HG03378 (cell line): ENCODE results near the gene RRAGC.
"Not testable (repeated sequence)": the region's sequence is repeated elsewhere in the genome, so short reads cannot be mapped to it uniquely, and the experiment has no call there.

Source experiments
- ATAC-seq: cut with Tn5 transposase; IDR thresholded peaks from one replicate; pipeline ENCODE4 v1.9.1; 2021; ENCODE audit warnings: mild to moderate bottlenecking, moderate library complexity; ENCODE audit not compliant: unreplicated experiment

The RRAGC gene

DNA sequence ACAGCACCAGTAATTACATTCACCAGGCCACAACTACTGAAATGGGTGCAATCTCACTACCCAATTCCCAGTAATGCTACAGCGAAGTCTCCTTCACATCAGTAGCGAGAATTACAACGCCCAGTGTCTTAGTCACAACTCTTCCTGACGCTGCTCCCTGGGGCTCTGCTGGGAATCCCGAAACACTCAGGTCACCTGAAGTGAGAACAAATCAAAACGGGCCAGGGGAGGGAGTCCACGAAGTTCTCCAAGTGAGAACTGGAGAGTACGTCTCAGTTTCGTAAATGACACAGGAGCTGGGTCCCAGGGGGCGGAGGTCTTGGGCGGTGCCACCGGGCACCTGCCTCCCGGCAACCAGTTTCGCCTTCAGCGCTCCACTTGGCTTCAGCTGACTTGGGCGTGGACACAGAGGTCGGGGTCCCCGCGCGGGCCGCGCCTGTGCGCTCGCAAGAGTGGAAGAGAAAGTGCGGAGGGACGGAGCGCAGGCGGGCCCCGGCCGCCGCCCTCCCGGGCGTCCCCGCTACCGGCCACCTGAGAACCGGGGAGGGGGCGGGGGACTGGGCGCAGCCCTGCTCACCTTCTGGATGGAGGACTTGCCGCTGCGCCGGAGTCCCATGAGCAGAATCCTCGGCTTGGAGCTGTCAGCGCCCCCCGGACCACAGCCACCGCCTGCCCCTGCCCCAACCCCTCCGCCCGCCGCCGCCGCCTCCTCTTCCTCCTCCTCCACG is 575 bp downstream of the RRAGC start:
- ATAC-seq: peak; percentile 38

DNA sequence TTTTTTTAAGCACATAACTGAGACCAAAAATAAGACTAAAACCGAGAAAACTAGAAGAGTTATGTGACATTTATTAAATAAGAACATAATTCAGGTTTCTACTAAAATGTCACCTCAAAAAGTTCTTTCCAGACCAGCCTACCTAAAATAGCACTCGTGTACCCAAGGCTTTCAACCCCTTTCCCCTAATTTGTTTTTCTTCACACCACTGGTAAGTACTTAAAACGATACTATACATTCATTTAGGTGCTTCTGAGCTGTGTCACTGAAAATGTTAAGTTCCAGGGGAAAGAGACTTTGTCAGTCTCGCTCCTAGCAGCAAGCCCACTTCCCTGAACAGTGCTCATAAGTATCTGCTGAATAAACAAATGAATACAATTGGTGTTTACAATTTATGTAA is 6.8 kb downstream of the RRAGC start:
- ATAC-seq: no peak

- ATAC-seq: no peak
Observed at GRCh38 chr1:38848071-38848470, 11.5 kb downstream of the RRAGC start.

DNA sequence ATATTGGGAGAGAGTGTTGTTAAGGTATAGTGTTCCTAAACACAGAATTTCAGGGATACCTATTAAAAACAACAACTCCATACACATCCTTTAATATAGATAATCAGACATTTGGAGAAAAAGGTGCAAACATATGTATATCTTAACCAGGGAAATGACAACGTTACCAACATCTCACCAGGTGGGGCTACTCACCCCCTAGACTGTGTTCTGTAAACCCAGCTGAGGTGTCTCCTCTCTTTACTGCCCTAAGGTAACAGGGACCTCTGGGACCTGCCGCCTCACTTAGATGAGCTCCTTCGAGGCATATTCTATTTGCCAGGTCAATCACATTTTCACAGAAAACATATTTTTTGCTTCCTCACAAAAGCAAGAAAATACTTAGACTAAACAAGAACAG is 13.4 kb downstream of the RRAGC start:
- ATAC-seq: no peak

DNA sequence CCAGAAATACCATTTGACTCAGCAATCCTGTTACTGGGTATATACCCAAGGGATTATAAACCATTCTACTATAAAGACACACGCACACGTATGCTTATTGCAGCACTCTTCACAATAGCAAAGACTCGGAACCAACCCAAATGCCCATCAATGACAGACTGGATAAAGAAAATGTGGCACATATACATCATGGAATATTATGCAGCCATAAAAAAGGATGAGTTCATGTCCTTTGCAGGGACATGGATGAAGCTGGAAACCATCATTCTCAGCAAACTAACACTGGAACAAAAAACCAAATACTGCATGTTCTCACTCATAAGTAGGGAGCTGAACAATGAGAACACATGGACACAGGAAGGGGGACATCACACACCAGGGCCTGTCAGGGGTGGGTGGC is 14.5 kb downstream of the RRAGC start:
- not testable (repeated sequence) for ATAC-seq

- no peak for ATAC-seq
Observed at GRCh38 chr1:38840281-38840680, 19.3 kb downstream of the RRAGC start.

DNA sequence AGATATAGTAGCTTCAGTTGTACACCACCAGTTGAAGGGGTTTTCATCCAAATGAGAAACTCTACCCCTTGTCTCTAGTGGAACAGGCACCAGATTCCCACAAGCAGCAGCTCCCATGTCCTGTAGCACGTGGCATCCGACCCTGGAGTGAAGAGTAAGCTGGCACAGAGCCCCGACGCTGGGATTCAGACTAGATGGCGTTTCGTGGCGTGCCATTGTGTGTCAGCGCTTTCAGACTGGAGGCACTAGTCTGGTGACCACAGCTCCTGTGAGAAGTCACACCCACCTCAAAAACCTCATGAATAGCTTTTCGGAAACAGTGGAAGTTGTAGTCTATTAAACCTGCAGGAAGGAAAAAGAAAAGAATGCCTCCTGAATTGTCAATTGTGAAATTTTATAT is 20.2 kb downstream of the RRAGC start:
- no peak for ATAC-seq

DNA sequence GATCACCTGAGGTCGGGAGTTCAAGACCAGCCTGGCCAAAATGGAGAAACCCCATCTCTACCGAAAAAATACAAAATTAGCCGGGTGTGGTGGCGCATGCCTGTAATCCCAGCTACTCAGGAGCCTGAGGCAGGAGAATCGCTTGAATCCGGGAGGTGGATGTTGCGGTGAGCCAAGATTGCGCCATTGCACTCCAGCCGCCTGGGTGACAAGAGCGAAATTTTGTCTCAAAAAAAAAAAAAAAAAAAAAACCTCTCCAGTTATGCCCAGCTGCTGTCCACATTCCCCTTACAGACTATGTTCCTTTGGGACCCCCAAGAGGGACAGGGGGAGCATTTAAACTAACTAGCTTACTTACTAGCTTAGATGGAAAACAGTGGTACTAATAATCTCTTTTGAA is 23.3 kb downstream of the RRAGC start:
- not testable (repeated sequence) for ATAC-seq

DNA sequence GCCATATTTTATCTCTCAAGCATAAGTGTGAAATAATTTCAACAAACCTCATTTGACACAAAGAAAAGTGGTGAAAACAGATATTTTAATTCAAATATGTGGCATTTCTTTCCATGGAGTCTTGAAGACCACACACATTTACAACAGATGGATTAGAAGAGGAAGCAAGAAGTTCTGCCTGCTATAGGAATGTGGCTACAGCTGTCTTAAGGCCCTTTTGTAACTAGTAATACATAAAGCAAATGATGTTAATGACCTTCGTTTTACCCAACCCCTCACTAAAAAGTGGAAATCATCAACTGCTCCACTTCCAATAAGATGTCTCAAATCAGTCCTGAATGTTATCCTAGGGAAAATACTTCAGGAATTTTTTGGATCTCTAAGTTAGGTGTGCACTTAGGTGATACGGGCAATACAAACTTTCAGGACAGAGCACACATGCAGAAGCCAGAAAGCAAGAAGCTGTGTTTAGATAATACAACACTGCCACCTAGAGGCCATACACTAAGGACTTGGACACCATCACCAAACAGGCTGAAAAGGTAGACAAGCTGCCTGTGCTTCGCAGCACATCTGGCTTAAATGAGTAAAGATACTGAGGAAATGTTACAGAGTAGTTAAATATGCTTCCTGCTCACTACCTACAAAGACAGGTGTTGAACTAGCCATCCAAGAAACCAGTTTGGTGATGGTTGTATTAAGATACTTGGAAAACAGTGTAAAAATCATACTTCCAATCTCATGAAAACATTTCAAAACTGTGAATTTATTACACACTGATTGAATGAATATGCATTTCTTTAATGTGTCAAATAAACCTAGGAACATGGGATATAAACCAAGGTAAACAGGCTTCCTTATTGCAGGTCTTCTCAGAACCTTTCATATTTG is 24.4 kb downstream of the RRAGC start:
- ATAC-seq: no peak

DNA sequence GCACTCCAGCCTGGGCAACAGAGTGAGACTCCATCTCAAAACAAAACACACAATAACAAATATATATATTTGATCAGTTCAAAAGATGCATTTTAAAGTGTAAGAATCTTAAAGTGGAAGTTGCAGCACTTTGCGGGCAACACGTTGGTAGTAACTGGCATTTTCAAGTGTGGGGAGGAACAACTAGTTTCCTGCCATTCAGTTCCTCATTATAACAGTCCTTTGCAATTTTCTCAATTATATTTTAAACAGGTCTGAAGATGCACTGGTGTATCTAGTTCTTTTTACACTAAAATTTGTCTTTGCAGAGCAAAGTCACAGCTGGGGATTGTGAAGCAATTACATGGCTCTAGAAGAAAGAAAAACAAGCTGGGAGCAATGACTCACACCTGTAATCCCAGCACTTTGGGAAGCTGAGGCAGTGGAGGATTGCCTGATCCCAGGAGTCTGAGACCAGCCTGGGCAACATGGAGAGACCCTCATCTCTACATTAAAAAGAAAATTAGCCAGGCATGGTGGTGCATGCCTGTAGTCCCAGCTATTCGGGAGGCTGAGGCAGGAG is 25.3 kb downstream of the RRAGC start:
- no peak for ATAC-seq

- ATAC-seq: no peak
Observed at GRCh38 chr1:38833146-38833545, 26.4 kb downstream of the RRAGC start.

DNA sequence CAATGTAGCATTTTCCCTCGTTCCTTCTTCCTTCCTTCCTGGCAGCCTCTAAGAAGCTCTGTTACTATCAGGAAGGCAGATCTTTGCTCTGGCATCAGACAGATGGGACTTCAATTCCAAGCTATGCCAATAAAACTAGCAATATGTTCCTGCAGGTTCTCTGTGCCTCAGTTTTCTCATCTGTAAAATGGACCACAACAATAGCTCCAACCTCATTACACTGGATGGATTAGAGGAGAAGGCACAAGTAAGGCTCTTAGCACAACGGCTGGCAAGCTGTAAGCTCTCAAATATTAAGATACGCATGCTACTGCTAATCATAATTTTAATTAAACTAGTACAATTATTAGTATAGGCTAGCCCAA is 27.2 kb downstream of the RRAGC start:
- ATAC-seq: no peak

- no peak for ATAC-seq
Observed at GRCh38 chr1:38831731-38832369, 27.7 kb downstream of the RRAGC start.

GRCh38 chr1:38829368-38829767 is 30.2 kb downstream of the RRAGC start:
- no peak for ATAC-seq

- ATAC-seq: no peak
Observed at GRCh38 chr1:38827318-38827717, 32.3 kb downstream of the RRAGC start.

- ATAC-seq: no peak
Observed at GRCh38 chr1:38826886-38827285, 32.7 kb downstream of the RRAGC start.

GRCh38 chr1:38826262-38826661 is 33.3 kb downstream of the RRAGC start:
- ATAC-seq: no peak

DNA sequence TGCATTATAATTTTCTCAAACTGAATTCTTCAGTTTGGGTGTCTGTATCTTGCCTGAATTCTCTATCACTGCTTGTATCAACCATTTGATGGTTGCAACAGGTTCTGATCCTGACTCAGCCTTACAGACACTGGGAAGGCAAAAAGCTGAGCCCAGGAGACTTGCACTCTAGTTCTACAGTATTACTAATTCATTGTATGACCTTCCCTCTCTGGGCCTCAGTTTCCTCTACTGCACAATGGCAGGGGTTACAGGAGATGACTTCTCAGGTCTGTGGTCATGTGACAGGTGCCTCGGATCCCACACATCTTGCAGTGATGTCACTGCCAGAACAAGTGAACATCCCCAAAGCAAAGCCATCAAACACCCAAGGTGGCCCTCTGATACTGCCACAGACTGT is 38.7 kb downstream of the RRAGC start:
- ATAC-seq: no peak

GRCh38 chr1:38819516-38819915 is 40.1 kb downstream of the RRAGC start:
- ATAC-seq: no peak

GRCh38 chr1:38819040-38819439 is 40.5 kb downstream of the RRAGC start:
- ATAC-seq: no peak

GRCh38 chr1:38818175-38818976 is 41.2 kb downstream of the RRAGC start:
- no peak for ATAC-seq
